SK-N-SH (cell line): ENCODE data around the gene TLN1. TPM values are rescaled to one million over a fixed set of nuclear protein-coding genes. Genes with fewer than 3 reads are reported as not detected.

Experiments used
- CTCF ChIA-PET: fragments of 300-600, 350-600 bp; formaldehyde crosslinking; extraction: SDS; loops from one replicate; lab custom pipeline; 2021; lab: Yijun Ruan, JAX
- POLR2A ChIA-PET: fragments of 350-600 bp; sonication (Branson Sonifier 250); formaldehyde crosslinking; extraction: SDS; loops from one replicate; lab custom pipeline; 2020; ENCODE audit warnings: antibody characterized with exemption, inconsistent platforms; lab: Yijun Ruan, JAX
- DNase-seq: peaks from one replicate; pipeline ENCODE4 v3.0.0; 2012
- H2AFZ ChIP-seq: fragments of 200-600 bp; sonication (generic); 2 replicates; pipeline ENCODE4 v1.8.1; 2016; ENCODE audit warnings: antibody characterized with exemption, mild to moderate bottlenecking, low read depth
- H3F3A ChIP-seq: fragments of 200-600 bp; sonication (generic); replicated peaks from 2 replicates; pipeline ENCODE3; 2016; ENCODE audit warnings: antibody characterized with exemption, mild to moderate bottlenecking; ENCODE audit not compliant: insufficient read depth
- H3K27ac ChIP-seq, 2 experiments: fragments of 200-500 bp in 1 of 2; fragments of 200-600 bp in 1 of 2; sonication (Bioruptor generic) in 1 of 2; sonication (generic), shearing (Covaris generic) in 1 of 2; 2 replicates each; pipeline versions ENCODE4 v1.5.1 to v1.6.1; 2014 to 2016; ENCODE audit warnings: low read depth in 2 of 2, inconsistent platforms in 1 of 2, low read length in 1 of 2, mild to moderate bottlenecking in 1 of 2, mixed read lengths in 1 of 2
- H3K27me3 ChIP-seq: fragments of 200-600 bp; sonication (generic), shearing (Covaris generic); 2 replicates; pipeline ENCODE4 v1.6.1; 2016; ENCODE audit warnings: mixed run types; ENCODE audit not compliant: insufficient read depth
- H3K36me3 ChIP-seq, 2 experiments: fragments of 200-500 bp in 1 of 2; fragments of 200-600 bp in 1 of 2; sonication (Bioruptor generic) in 1 of 2; sonication (generic) in 1 of 2; replicated peaks in 1 of 2; 2 replicates each; pipeline versions ENCODE3 to v1.5.1; 2014 to 2016; ENCODE audit warnings: low read length in 1 of 2, mild to moderate bottlenecking in 1 of 2; ENCODE audit not compliant: insufficient read depth in 2 of 2, control insufficient read depth in 1 of 2
- H3K4me1 ChIP-seq, 2 experiments: fragments of 200-500 bp in 1 of 2; fragments of 200-600 bp in 1 of 2; sonication (Bioruptor generic) in 1 of 2; sonication (generic), shearing (Covaris generic) in 1 of 2; 2 replicates each; pipeline versions ENCODE4 v1.5.1 to v1.6.1; 2014 to 2016; ENCODE audit warnings: low read depth in 1 of 2, low read length in 1 of 2, mixed run types in 1 of 2; ENCODE audit not compliant: insufficient read depth in 2 of 2, control insufficient read depth in 1 of 2
- H3K4me2 ChIP-seq: fragments of 200-600 bp; sonication (generic), shearing (Covaris generic); 2 replicates; pipeline ENCODE4 v1.6.1; 2017; ENCODE audit warnings: mixed run types
- H3K4me3 ChIP-seq, 2 experiments: fragments of 200-500 bp in 1 of 2; fragments of 200-600 bp in 1 of 2; sonication (Bioruptor generic) in 1 of 2; sonication (generic), shearing (Covaris generic) in 1 of 2; 2 replicates each; pipeline versions ENCODE4 v1.5.1 to v1.8.1; 2014 to 2016; ENCODE audit warnings: low read depth in 2 of 2, inconsistent platforms in 1 of 2, low read length in 1 of 2, mild to moderate bottlenecking in 1 of 2, mixed read lengths in 1 of 2, moderate library complexity in 1 of 2
- H3K79me2 ChIP-seq: fragments of 200-600 bp; sonication (generic); 2 replicates; pipeline ENCODE4 v1.8.1; 2017; ENCODE audit warnings: mild to moderate bottlenecking; ENCODE audit not compliant: insufficient read depth
- H3K9ac ChIP-seq: fragments of 200-600 bp; sonication (generic); 2 replicates; pipeline ENCODE4 v1.6.1; 2017; ENCODE audit warnings: mixed run types
- H3K9me2 ChIP-seq: fragments of 200-600 bp; sonication (generic); 2 replicates; pipeline ENCODE4 v1.6.1; 2017; ENCODE audit warnings: mixed run types
- H3K9me3 ChIP-seq: fragments of 200-600 bp; sonication (generic); 2 replicates; pipeline ENCODE4 v1.6.1; 2017; ENCODE audit warnings: mixed run types, mild to moderate bottlenecking, moderate library complexity
- H4K20me1 ChIP-seq: fragments of 200-600 bp; sonication (generic); 2 replicates; pipeline ENCODE4 v1.6.1; 2017; ENCODE audit warnings: mild to moderate bottlenecking, mixed run types; ENCODE audit not compliant: insufficient read depth
- CHD2 ChIP-seq: fragments of 150-350 bp; IDR thresholded peaks from 2 replicates; pipeline ENCODE4 v1.6.1; 2018; ENCODE audit warnings: low read length; ENCODE audit not compliant: partially characterized antibody
- CTCF ChIP-seq: fragments of 200-600 bp; sonication (generic); IDR thresholded peaks from 2 replicates; pipeline ENCODE4 v1.6.1; 2017; ENCODE audit warnings: antibody characterized with exemption, mild to moderate bottlenecking, moderate library complexity
- FOSL2 ChIP-seq: IDR thresholded peaks from 2 replicates; pipeline ENCODE4 v1.4.0; 2012; ENCODE audit warnings: low read depth, mild to moderate bottlenecking, moderate library complexity, borderline replicate concordance
- FOXM1 ChIP-seq: IDR thresholded peaks from 2 replicates; pipeline ENCODE4 v1.4.0; 2012; ENCODE audit warnings: low read depth, mild to moderate bottlenecking
- JUND ChIP-seq: IDR thresholded peaks from 2 replicates; pipeline ENCODE4 v1.4.0; 2012
- NFIC ChIP-seq: IDR thresholded peaks from 2 replicates; pipeline ENCODE4 v1.4.0; 2012; ENCODE audit warnings: borderline replicate concordance
- PBX3 ChIP-seq: IDR thresholded peaks from 2 replicates; pipeline ENCODE4; 2012
- RFX5 ChIP-seq: IDR thresholded peaks from 2 replicates; pipeline ENCODE4 v1.6.1; 2012; ENCODE audit warnings: mild to moderate bottlenecking, improper control_type of control experiment, low read length
- SIN3A ChIP-seq: IDR thresholded peaks from 2 replicates; pipeline ENCODE4 v1.6.1; 2012; ENCODE audit warnings: low read depth, mild to moderate bottlenecking, low read length, moderate library complexity, borderline replicate concordance
- TCF12 ChIP-seq: IDR thresholded peaks from 2 replicates; pipeline ENCODE4 v1.4.0; 2012
- TEAD4 ChIP-seq: IDR thresholded peaks from 2 replicates; pipeline ENCODE4 v1.4.0; 2012; ENCODE audit warnings: mild to moderate bottlenecking, borderline replicate concordance; ENCODE audit not compliant: insufficient read depth
- WGBS: methylation state at CpG from one replicate; pipeline ENCODE4 v1.1.6; 2017; ENCODE audit warnings: low lambda C conversion rate; 5-methylcytosine and 5-hydroxymethylcytosine counted together
- polyA plus RNA-seq, 3 experiments: library from polyadenylated mRNA; depleted of rRNA; stranded (reverse); fragments of >200 nt; gene quantifications; 2 replicates each; pipeline ENCODE4 v1.2.3, GENCODE V29; 2012
- TF ChIP-seq, protein P1 (sequence below): IDR thresholded peaks from 2 replicates; pipeline ENCODE4 v1.4.0; 2012; ENCODE audit warnings: low read depth, borderline replicate concordance

TLN1 gene
- polyA plus RNA-seq, 1 of the 3 experiments (the other 2 are of a cell fraction) = 115 TPM

DNA sequence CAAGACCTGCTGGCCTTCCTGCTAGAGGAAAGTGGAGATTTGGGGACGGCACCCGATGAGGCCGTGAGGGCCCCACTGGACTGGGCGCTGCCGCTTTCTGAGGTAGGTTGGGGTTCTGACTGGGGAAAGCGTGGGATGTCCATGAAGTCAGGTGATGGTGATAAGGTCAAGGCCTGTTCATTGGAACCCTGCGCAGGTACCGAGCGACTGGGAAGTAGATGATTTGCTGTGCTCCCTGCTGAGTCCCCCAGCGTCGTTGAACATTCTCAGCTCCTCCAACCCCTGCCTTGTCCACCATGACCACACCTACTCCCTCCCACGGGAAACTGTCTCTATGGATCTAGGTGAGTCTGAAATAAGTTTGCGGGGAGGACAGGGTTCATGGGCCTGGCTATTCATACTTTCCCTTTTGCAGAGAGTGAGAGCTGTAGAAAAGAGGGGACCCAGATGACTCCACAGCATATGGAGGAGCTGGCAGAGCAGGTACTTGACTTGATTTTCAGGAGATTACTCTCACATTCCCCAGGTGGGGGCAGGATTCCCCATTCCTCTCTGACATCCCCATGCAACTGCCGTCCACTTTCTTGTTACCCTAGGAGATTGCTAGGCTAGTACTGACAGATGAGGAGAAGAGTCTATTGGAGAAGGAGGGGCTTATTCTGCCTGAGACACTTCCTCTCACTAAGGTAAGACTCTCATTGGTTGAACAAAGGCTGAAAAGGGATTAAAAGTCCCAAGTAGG, 976 bp upstream of the TLN1 start:
- Histone ChIP-seq H3K36me3 (peaks cover 33 to 42% of the 10 kb centered on the region in 2 experiments), H3F3A (peaks cover 66% of the 10 kb centered on the region), H3K79me2 (peaks cover 67% of the 10 kb centered on the region), H3K9me2 (no peaks in the 10 kb centered on the region), H3K4me2 (peak overlapping the region; percentile 84), H3K4me1 (peaks cover 27 to 42% of the 10 kb centered on the region in 2 experiments), H3K27ac (peak overlapping the region; percentile 88 to 94), H3K9me3 (no peaks in the 10 kb centered on the region), H3K4me3 (peak overlapping the region; percentile 89 to 96), H3K9ac (peak overlapping the region; percentile 94), H3K27me3 (no peaks in the 10 kb centered on the region), H4K20me1 (peaks cover 14% of the 10 kb centered on the region), H2AFZ (0 out of 2 replicates have a peak overlapping the region, but pooled peaks have one; percentile 27)
- ChIA-PET CTCF (interaction anchor here (0.7 to 9.7 kb wide), 19 partner anchors 9 to 149 kb away, joined by 3 to 103 read pairs (median 7); partner anchors contain the start of genes ARHGEF39, CCDC107, GBA2 and RGP1), POLR2A (interaction anchor here (1.2 to 3.1 kb wide), 10 partner anchors 11 to 75 kb away, joined by 3 to 28 read pairs (median 8); partner anchors contain the start of genes ARHGEF39, CCDC107, GBA2 and RGP1)
- DNase-seq = peak; percentile 43
- TF ChIP-seq TCF12 = no peak
- TF ChIP-seq JUND = no peak
- TF ChIP-seq CHD2 = peak; percentile 6
- no peak for TF ChIP-seq FOSL2
- TF ChIP-seq NFIC = no peak
- TF ChIP-seq FOXM1 = no peak
- no peak for TF ChIP-seq PBX3
- peak; percentile 57; the same call in 1 of the 2 replicates for TF ChIP-seq SIN3A
- no peak for TF ChIP-seq TEAD4
- TF ChIP-seq, protein P1, sequence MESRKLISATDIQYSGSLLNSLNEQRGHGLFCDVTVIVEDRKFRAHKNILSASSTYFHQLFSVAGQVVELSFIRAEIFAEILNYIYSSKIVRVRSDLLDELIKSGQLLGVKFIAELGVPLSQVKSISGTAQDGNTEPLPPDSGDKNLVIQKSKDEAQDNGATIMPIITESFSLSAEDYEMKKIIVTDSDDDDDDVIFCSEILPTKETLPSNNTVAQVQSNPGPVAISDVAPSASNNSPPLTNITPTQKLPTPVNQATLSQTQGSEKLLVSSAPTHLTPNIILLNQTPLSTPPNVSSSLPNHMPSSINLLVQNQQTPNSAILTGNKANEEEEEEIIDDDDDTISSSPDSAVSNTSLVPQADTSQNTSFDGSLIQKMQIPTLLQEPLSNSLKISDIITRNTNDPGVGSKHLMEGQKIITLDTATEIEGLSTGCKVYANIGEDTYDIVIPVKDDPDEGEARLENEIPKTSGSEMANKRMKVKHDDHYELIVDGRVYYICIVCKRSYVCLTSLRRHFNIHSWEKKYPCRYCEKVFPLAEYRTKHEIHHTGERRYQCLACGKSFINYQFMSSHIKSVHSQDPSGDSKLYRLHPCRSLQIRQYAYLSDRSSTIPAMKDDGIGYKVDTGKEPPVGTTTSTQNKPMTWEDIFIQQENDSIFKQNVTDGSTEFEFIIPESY = no peak
- no peak for TF ChIP-seq RFX5
- TF ChIP-seq CTCF = peak; percentile 33
- 0% methylated on average over 14 of the region's 14 CpGs for WGBS
